COLO829 (cell line): ENCODE results near the gene TENT5A.
"Not testable (repeated sequence)": the region's sequence is repeated elsewhere in the genome, so short reads cannot be mapped to it uniquely, and the experiment has no call there.

Experiments
- DNase-seq: peaks from one replicate; pipeline ENCODE4 v3.0.0; 2012; ENCODE audit warnings: low spot score

The TENT5A gene

GRCh38 chr6:81750681-81751387 is 1.6 kb downstream of the TENT5A start:
- DNase-seq = no peak

GRCh38 chr6:81750200-81750599 is 2.3 kb downstream of the TENT5A start:
- no peak for DNase-seq

DNA sequence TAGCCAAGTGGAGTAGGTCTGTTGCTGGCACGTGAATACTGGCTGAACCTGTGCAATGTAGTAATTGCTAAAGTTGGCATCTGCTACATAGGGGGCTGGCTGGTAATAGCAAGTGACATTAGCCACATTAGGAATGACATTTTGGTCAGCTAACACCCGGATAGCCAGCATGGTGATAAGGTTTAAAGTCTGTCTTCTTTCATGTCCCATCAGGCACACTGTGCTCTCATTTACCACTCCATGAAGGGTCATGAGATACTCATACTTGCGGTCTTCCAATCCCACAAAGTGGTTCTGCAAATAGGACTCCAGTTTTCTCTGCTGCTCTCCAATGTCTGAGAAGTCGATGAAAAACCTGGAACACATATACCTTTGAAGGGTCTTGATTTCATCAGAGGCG is 2.8 kb downstream of the TENT5A start:
- no peak for DNase-seq

- no peak for DNase-seq
Measured at GRCh38 chr6:81748994-81749393, 3.5 kb downstream of the TENT5A start.

DNA sequence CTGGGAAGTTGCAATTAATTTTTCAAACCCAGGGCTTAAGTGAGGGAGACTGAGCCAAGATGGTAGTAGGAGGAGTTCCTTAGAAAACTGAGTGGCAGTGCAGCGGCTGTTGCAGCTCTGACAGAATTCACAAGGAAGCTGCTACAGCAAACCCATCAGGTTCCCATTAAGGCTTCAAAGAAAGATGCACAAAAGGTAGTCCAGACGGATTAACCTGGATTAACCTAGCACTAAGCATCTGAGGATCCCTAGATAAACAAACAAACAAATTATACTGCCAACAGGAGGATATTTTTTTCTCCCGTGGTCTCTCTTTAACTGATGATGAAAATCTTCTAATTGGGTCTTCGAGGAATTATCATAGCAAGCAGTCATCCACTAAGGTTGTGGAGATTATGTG is 5.2 kb downstream of the TENT5A start:
- DNase-seq = no peak

DNA sequence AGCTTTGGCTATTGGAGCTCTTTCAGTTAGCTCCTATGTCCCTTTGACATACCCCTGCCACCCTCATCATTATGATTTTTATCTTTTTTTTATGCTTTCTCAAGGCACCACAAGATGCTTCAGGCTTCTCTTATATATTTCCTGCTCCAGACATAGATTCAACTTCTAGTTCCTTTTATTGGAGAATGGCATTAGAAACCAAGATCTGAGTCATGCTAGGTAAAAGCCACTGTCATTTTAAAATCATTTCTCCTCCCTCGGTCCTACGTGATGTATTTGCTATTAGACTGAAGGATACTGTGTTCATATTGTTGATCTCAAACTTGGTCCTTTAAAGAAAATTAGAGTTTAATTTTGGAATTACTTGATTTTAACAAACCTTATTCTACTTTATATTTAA is 8.3 kb downstream of the TENT5A start:
- no peak for DNase-seq

GRCh38 chr6:81743649-81744048 is 8.8 kb downstream of the TENT5A start:
- no peak for DNase-seq

DNA sequence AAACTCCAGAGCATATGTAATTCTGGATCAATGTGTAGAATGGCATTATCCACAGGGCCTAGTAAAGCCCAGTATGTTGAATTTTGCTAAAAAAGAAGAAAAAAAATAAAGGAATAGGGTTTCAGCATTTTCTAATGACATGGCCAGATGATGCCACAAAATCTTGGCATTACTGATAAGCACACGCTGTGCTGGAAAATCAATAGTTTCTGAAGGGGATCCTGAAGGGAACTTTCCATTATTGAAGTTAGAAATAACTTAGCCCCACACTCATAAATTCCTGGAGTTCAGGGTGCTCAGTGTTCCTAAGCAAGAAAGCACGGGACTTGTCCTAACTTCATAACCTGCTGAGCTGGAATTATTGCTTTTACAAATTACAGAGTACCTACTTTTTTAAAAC is 10.8 kb downstream of the TENT5A start:
- DNase-seq = no peak

DNA sequence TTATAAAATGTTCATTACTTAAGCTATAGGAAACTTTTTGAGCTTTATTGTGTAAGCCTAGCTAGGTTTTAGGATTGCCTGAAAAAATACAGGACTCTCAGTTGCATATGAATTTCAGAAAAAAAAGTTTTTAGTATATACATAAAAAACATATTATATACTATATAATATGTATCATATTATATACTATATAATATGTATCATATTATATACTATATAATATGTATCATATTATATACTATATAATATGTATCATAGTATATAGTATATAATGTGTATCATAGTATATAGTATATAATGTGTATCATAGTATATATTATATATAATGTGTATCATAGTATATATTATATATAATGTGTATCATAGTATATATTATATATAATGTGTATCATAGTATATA is 11.9 kb downstream of the TENT5A start:
- DNase-seq = not testable (repeated sequence)

- DNase-seq = no peak
Measured at GRCh38 chr6:81739230-81740195, 13.0 kb downstream of the TENT5A start.

GRCh38 chr6:81736428-81736827 is 16.1 kb downstream of the TENT5A start:
- no peak for DNase-seq

GRCh38 chr6:81735756-81736380 is 16.6 kb downstream of the TENT5A start:
- no peak for DNase-seq

- no peak for DNase-seq
Measured at GRCh38 chr6:81734500-81735150, 17.9 kb downstream of the TENT5A start.

DNA sequence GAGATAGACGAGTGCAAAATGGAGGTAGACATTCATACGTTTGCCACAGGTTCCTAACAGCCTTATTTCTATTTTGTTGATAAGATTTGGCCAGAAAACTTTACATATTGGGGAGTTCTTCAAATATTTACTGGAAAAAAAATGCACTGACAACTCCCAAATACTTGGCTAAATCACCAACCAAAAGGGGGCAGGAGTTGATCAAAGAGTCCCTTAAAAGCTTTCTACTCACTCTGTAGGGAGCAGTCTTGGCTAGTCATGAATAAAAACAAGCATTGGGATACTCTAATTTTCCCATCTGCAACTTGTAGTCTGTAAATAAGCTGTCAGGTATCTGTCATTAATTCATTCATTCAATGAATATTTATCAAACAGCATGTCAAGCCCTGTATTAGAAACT is 18.4 kb downstream of the TENT5A start:
- no peak for DNase-seq

- no peak for DNase-seq
Measured at GRCh38 chr6:81731814-81732213, 20.7 kb downstream of the TENT5A start.

DNA sequence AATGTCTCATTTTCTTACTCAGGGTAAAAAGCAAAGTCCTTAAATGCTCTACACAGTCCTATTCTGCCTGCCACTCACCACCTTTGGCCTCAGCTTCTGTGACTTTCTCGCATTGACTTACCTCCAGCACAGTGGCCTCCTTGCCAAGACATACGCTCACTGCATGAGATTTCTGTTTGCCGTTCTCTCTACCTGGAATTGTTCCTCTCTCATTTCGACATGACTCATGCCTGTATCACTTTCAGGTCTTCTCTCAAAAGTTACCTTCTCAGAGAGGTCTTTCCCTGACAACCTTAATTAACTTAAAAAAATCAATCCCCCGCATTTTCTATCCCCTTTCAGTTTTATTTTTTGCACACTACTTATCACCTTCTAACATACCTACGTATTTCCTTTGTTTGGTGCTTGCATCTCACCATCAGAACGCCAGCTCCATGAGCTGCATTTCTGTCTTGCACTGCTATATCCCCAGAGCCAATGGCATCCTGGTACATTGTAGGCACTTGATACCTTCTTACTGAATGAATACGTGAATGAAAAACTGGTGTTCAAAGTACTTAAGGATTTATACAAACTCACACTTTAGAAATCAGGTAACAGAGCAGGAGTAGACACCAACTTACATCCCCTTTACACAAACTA is 24.5 kb downstream of the TENT5A start:
- DNase-seq = no peak

GRCh38 chr6:81725127-81725526 is 27.4 kb downstream of the TENT5A start:
- no peak for DNase-seq

DNA sequence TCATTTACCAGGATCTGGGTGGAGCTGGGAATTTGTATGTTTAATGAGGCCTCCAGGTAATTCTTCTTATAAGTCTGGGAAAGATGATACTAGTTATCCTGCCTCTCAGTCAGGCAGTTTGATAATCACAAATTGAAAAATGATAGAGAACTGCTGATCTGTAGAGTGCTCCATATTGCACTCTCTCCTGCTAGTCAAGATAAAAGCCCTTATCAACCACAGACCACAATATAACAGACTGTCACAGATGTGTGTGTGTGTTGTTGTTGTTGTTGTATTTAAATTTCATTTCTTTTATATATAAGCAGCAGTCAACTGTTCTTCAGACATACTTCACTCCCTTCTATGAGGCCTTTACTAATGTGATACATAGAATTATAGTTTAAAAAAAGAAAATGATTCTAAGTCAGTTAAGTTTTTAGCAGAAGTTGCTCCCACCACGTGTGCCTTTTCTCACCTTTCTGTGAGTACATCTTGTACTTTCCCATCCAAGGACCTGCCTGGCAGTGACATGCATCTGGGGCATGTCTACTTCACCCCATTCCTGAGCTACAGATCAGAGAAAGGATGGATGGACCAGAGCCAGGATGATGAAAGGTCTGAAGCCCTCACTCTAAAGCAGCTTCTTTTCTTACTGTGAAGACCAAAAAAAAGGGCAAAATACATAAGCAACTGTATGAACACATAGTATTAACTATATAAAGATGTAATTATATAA is 29.8 kb downstream of the TENT5A start:
- DNase-seq = no peak

GRCh38 chr6:81720427-81720826 is 32.1 kb downstream of the TENT5A start:
- no peak for DNase-seq

DNA sequence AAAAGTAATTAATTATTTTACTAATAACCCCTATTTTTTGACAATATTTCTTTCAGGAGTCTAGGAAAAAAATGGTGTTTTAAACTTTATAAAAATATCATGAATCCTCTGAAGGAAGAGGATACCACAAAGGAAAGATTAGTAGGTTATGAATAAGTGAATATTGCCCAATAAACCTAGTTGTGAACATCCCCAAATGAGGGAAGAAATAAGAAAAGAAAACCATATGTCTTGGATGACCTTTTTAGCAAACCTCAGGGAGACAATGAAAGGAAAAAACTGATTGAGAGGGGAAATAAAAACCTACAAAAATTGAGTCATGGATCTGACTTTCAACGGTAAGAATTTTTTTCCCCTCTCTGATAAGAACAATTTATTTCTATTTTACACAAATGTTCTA is 34.4 kb downstream of the TENT5A start:
- no peak for DNase-seq

- DNase-seq = no peak
Measured at GRCh38 chr6:81714684-81715083, 37.8 kb downstream of the TENT5A start.
